GM06990 (cell line): ENCODE measurements around the gene EHD3.
A peak's percentile ranks its signal among the peaks of the same experiment; 100 is the strongest.

Source experiments
- DNase-seq: peaks from one replicate; pipeline ENCODE4 v3.0.0-alpha.2; 2011; ENCODE audit not compliant: insufficient read length; ENCODE audit errors: extremely low read depth
- H3K27me3 ChIP-seq: replicated peaks from 2 replicates; pipeline ENCODE4 v1.6.0; 2011; ENCODE audit warnings: low read length; ENCODE audit not compliant: control insufficient read depth, insufficient read depth
- H3K36me3 ChIP-seq: 2 replicates; pipeline ENCODE4 v1.5.1; 2011; ENCODE audit warnings: low read length; ENCODE audit not compliant: control insufficient read depth, insufficient read depth
- H3K4me3 ChIP-seq: replicated peaks from 2 replicates; pipeline ENCODE4 v1.5.1; 2011; ENCODE audit warnings: low read depth, mild to moderate bottlenecking, control low read depth, low read length
- CTCF ChIP-seq: IDR thresholded peaks from 2 replicates; pipeline ENCODE4 v1.5.1; 2011; ENCODE audit warnings: low read length, control low read depth, mild to moderate bottlenecking, inconsistent platforms; ENCODE audit not compliant: insufficient read depth, poor library complexity, severe bottlenecking

Gene EHD3

GRCh38 chr2:31259075-31259474 lies 25.1 kb downstream of the EHD3 start:
- DNase-seq, result no peak
- Histone ChIP-seq H3K36me3 (no peaks in the 10 kb centered on the region), H3K4me3 (no peak overlapping the region), H3K27me3 (no peaks in the 10 kb centered on the region; the same call in 1 of the 2 replicates)
- TF ChIP-seq CTCF, result no peak

GRCh38 chr2:31260870-31261269 lies 26.9 kb downstream of the EHD3 start:
- Histone ChIP-seq H3K4me3 (no peak overlapping the region), H3K27me3 (no peaks in the 10 kb centered on the region; the same call in 1 of the 2 replicates), H3K36me3 (no peaks in the 10 kb centered on the region)
- no peak for DNase-seq
- no peak for TF ChIP-seq CTCF

- no peak for DNase-seq
- Histone ChIP-seq H3K27me3 (no peaks in the 10 kb centered on the region; the same call in 1 of the 2 replicates), H3K36me3 (no peaks in the 10 kb centered on the region), H3K4me3 (no peak overlapping the region)
- TF ChIP-seq CTCF, result peak; percentile 36
These were observed 29.8 kb downstream of the EHD3 start for GRCh38 chr2:31263636-31264190.

GRCh38 chr2:31265234-31265633 lies 31.3 kb downstream of the EHD3 start:
- Histone ChIP-seq H3K4me3 (no peak overlapping the region), H3K36me3 (no peaks in the 10 kb centered on the region), H3K27me3 (no peaks in the 10 kb centered on the region; the same call in 1 of the 2 replicates)
- no peak for DNase-seq
- no peak for TF ChIP-seq CTCF

- Histone ChIP-seq H3K4me3 (no peak overlapping the region), H3K27me3 (no peaks in the 10 kb centered on the region; the same call in 1 of the 2 replicates), H3K36me3 (no peaks in the 10 kb centered on the region)
- DNase-seq, result no peak
- TF ChIP-seq CTCF, result no peak
These were observed 32.9 kb downstream of the EHD3 start for GRCh38 chr2:31266804-31267203.
